ENCODE results near the gene ATP6V1B1.
"Not testable (repeated sequence)": the region's sequence is repeated elsewhere in the genome, so short reads cannot be mapped to it uniquely, and the experiment has no call there.

ATP6V1B1 gene

DNA sequence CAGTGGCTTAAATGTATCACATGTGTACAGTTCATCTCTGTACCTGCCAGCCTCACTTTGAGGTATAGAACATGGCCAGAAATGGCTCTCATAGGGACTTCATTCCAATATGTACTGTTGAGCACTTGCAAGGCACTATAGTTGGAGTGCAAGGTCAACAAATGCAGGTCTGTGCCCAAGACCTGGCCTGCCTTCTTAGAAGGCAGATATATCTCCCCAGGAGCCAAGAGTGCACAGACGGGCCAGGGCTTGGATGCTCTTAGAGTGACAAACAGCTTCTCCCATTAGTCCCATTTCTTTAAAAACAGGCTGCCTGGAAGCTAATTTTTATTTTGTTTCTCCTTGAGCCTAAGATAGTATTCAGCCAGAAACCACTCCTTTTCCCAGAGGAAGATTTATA is 51.7 kb downstream of the ATP6V1B1 start:
- DNase-seq (ENCODE audit: low read depth in 2 of 2, low spot score in 1 of 2): no peak

DNA sequence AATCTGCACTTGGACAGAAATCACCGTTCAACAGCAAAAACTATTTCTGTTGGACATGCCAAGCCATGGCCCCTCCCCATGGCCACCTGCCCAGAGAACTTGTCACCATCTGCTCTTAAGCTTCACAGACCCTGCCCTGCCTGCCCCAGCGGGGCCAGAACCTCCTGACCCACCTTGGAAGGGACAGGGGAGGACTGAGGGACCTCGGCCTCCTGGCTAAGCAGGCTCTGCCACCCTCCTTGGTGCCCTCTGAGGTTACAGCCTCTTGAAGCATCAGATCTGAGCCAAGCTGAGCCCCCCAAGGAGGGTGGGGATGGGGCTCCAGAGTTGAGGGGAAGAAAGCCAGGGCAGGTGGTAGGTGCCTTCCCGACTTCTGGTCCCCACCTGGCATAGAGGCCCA is 52.5 kb downstream of the ATP6V1B1 start:
- no peak for DNase-seq (ENCODE audit: low read depth in 2 of 2, low spot score in 1 of 2)

DNA sequence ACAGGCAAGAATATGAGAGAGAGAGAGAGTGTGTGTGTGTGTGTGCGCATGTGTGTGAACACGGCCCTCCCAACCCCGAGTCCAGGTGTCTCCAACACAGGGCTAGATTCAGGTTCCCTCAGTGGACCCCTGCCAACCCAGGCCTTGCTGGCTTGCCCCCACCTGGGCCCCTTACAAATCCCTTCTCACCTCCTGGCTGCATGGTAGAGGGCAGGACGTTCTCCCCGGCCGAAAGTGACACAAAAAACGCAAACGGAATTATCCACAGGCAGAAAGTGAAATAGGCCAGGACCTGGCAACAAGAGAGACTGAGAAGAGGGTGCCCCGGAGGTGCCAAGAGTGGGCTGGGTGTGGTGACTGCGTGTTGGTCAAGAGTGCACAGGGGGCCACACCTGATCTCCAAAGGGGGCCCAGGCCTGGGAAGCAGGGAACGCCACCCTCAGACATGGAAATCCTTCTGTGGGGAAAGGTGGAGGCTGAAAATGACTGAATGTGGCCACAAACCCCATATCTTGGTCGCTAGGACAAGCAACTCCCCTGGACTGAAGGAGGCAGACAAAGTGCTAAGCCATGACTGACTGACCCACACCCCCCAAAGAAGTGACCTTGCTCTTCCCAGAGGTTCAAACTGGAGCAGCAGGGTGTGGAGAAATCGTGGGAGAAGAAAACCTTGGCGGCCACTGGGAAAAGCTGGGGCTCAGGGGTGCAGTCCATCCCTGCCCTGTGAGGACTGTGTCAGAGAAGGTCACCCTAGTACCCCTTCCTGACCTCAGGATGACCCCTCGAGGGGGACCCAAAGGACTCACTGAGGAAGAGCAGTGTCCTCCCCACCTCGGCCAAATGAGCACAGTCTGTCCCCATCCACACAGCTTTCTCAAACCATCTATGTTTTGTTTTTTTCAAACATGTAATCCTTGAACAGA is 53.3 kb downstream of the ATP6V1B1 start:
- DNase-seq (ENCODE audit: low read depth in 2 of 2, low spot score in 1 of 2): no peak

DNA sequence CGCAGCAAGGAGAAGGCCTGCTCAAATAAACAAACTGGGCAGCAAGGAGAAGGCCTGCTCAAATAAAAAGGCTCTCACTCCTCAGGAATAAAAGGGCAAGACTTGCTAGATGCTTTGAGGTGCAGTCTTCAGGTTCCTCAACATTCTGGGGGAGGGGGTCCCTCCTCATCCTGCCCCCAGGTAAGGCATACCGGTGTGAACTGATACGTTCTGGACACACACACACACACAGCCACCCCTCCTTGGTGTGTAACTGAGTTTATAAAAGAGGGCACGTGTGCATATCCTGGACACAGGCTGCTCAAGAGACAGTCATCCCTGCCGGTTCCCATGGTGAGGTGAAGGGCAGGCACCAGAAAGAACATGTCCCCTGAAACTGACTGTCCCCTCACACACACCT is 54.5 kb downstream of the ATP6V1B1 start:
- DNase-seq (ENCODE audit: low read depth in 2 of 2, low spot score in 1 of 2): no peak

DNA sequence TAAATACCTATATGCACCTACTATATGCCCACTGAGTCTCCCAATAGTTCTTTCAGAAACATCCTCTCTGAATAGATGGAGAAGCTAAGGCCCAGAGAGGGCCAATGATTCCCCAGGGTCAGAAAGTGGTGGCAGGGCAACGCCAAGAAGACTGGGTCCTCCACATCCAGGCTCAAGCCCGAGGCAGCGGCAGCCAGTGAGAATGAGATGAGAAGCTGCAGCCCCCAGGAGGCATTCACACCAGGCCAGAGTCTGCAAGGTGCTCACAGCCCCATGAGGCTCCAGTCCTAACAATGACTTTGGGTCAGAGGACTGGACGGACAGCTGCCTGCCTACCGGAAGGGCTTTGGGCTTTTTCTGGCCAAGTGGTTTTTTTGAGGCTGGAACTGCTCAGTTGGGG is 55.4 kb downstream of the ATP6V1B1 start:
- no peak for DNase-seq (ENCODE audit: low read depth in 2 of 2, low spot score in 1 of 2)

DNA sequence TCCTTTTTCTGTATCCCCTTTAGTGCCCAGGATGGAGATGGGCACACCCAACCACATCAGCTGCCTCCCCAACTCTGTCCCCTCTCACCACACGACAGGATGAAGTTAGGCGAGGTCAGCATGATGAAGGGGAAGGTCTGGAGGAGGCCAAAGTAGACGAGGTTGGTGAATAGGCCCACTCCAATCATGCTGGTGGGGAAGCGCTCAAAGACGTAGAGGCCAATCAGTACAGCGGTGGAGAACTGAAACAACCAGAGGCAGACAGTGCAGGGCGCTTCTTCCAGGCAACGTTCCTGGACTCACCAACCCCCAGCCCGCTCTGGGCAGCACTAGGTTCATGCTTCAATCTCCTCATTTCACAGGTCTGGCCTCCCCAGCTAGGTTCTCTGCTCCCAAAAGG is 56.0 kb downstream of the ATP6V1B1 start:
- DNase-seq (ENCODE audit: low read depth in 2 of 2, low spot score in 1 of 2): no peak

DNA sequence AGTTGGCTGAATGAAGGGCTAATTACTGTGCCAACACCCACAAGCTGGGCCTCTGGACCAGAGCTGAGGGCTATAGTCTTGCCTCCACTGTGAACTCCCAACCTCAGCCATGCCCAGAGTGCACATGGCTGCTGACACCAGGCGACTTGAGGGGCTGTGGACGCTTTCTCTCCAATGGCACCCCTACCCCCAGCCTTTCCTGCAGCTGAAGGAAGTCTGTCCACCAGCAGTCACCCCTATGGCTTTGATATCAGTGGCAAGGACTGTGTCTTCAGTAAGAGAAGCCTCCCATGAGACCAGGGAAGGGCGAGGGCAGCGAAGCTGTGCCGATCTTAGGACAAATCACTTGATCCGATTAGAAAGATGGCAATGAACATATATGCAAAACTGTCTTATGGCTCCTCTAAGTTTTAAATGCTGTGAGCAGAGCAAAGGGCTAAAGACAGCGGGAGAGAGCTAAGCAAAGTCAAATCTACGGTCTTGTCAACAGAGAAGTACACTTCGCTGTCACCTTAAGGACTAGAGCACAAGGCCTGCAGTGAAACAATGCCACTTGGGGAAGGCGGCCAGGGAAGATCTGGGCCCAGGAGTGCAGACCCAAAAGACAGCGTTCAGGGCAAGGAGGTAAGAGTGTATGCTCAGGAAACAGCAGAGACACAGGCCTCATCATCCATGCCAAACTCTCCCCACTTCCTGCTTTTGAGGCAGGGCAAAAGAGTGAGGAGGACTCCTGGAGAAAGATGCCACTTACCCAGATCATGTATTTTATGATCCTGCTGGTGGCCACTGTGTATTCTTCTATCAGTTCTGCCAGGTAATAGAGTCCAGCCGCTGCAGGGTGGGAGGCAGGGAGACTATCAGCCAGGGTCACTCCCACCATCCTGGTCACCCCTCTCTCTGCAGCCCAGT is 57.5 kb downstream of the ATP6V1B1 start:
- DNase-seq (ENCODE audit: low read depth in 2 of 2, low spot score in 1 of 2): no peak

DNA sequence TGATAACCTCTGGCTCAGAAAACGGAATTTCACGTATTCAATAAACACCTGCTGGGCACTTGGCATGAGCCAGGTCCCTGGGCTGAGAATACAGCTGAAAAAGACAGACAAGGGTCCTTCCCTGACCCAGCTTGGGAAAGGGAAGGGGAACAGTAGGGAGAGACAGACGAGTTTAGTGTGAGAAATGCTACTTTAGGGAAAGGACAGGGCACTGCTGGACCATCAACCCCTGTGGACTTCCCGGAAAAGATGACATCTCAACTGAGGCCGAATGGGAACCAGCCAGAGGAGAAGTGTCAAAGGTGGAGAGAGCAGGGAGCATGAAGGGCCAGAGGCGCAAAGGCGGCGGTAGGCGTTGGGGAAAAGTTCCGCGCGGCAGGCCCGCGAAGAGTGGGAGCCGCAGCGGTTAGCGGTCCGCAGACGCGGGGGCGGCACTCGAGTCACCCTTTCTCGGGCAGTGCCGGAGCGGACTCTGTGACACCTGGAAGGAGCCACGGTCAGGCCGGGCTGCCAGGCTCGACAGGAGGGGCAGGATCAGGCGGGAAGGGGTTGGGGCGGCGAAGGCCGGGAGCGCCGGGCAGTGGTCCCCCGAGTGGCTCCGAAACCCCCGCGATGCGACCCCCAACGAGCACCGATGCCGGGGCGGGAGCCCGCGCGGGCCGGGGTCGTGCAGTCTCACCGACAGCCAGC is 58.5 kb downstream of the ATP6V1B1 start:
- DNase-seq (ENCODE audit: low read depth in 2 of 2, low spot score in 1 of 2): no peak

DNA sequence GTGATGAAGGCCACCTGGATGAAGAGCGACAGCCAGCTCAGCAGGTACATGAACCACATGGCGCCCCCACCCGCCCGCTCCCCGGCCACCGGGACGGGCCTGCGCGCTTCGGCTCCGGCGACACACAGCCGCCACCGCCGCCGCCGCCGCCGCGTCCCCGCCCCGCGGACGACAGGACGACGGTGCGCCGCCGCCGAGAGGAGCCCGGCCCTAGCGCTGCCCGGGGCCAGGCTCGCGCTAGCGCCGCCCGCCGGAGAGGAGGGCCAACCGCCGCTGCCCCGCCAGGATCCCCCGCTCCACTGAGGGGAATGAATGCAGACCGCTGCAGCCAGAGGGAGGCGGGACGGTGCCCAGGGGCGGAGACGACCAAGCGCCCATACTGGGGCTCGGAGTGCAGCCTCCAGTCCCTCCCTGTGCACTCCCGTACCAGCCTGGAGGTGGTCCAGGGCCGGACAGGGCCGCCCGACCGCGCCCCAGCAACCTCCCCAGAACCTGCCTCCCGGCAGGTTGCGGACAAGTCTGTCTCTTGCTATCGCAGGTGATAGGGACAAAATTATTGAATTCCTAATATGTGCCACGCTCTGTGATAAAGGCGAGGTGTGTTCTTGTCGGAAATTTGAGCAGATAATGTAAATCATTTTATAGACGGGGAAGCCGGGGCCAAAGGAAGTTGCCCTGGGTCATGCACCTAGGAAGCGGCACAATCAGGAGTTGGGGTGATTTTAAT is 59.2 kb downstream of the ATP6V1B1 start, which contains the start of gene TEX261:
Gene TEX261 (minus strand): TSS at position 175 of the 727 bp plus-strand sequence. CDS start 116 bp downstream, at position 59.
- peak; percentile 70 to 77 for DNase-seq (ENCODE audit: low read depth in 2 of 2, low spot score in 1 of 2)

DNA sequence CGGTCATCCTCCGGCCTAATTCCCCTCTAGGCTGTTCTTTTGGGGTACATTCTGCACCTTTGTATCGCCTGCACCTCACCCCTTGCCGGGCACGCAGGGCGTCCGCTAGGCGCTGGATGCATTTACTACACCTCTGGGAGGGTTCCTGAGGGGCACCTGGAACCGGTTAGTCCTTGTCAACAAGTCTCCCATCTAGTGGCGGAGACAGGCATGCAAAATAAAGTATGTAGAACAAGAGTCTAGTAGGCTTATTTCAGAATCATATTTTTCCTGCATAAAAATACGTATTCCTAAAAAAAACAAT is 59.7 kb downstream of the ATP6V1B1 start:
- DNase-seq (ENCODE audit: low read depth in 2 of 2, low spot score in 1 of 2): peak in 1 of 2 donors; percentile 21

DNA sequence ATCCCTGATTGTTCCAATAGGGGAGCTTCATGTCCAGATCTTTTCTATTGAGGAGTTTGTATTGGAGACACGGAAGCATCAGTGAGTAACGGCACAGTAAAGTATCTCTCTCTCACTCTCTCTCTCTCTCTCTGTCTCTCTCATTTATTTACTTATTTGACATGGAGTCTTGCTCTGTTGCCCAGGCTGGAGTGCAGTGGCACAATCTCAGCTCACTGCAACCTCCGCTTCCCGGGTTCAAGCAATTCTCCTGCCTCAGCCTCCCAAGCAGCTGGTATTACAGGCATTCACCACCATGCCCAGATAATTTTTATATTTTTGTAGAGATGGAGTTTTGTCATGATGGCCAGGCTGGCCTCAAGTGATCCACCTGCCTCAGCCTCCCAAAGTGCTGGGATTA is 63.2 kb downstream of the ATP6V1B1 start:
- DNase-seq (ENCODE audit: low read depth in 2 of 2, low spot score in 1 of 2): not testable (repeated sequence)

DNA sequence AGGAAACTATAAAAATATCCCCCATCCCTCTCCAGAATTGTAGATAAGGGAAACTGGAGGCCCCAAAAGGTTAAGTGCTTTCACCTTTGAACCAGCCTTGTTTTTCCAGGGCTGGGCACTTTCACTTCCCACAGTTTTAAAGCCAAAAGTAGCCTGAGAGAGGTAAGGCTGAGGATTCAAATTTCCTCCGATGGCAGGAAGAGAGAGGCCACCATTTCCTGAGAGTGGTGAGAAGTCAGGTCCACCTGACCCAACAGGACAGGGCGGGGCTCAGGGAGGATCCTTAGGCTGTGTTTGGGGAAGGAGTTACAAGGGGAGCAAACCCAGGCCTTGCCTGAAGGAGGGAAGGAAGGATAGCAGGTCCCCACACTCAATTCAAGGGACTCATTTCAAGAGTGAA is 63.7 kb downstream of the ATP6V1B1 start:
- no peak for DNase-seq (ENCODE audit: low read depth in 2 of 2, low spot score in 1 of 2)

DNA sequence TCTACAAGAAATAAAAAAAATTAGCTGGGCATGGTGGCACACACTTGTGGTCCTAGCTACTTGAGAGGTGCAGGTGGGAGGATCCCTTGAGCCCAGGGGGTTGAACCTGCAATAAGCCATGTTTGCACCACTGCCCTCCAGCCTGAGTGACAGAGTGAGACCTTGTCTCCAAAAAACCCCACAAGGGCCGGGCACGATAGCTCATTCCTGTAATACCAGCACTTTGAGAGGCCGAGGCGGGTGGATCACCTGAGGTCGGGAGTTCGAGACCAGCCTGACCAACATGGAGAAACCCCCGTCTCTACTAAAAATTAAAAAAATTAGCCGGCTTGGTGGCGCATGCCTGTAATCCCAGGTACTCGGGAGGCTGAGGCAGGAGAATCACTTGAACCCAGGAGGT is 64.2 kb downstream of the ATP6V1B1 start:
- DNase-seq (ENCODE audit: low read depth in 2 of 2, low spot score in 1 of 2): not testable (repeated sequence)

DNA sequence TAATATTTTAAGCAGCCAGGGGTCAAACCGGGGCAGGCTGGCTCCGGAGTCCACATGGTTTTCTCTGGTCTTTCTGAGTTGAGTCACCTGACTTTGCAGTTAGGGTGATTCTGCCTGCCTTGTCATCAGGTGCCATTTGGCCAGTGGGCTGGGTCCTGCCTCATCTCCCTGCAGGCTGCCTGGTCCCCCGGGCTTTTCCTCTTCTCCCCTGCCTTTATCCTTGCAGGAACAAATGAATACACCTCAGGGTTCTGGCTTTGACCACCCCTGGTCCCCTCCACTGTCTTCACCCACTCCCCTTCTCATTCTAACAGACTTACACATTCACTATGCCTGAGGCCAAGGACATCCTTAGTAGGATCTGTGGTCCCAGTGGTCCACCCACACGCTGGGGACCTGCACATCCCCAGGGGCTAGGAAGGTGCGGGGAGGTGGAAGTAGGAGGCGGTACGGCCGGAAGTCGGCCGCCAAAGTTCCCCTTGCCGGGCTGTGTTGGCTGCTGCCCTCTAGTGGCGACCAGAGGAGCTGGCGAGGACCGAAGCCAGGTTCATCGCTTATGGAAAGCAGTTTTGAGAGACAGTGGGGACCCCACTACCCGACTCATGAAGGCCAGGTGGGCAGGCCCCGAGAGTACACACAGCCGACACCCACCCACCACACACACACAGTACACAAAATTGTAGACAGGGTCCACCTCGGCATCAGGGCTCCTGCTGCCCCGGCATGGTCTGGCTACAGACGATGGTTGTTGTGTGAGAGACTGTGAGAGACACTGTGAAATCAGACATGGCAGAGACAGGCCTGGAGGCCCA is 65.3 kb downstream of the ATP6V1B1 start:
- DNase-seq (ENCODE audit: low read depth in 2 of 2, low spot score in 1 of 2): peak in 1 of 2 donors; percentile 60

DNA sequence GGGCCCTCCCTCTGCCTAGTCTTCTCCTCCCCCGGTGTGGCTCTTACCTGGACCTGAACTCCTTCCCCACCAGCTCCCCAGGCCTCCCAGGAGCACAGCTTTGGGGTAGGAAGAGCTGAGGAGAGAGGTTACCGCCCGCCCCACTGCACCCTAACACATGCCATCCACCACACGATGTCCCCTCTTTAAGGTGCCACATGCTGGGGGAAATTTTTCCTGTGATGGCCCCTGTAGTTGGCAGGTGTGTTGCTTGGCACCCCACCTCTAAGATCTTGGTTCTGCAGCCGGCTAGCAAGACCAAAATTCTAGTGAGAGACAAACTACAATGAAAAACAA is 65.9 kb downstream of the ATP6V1B1 start:
- no peak for DNase-seq (ENCODE audit: low read depth in 2 of 2, low spot score in 1 of 2)

DNA sequence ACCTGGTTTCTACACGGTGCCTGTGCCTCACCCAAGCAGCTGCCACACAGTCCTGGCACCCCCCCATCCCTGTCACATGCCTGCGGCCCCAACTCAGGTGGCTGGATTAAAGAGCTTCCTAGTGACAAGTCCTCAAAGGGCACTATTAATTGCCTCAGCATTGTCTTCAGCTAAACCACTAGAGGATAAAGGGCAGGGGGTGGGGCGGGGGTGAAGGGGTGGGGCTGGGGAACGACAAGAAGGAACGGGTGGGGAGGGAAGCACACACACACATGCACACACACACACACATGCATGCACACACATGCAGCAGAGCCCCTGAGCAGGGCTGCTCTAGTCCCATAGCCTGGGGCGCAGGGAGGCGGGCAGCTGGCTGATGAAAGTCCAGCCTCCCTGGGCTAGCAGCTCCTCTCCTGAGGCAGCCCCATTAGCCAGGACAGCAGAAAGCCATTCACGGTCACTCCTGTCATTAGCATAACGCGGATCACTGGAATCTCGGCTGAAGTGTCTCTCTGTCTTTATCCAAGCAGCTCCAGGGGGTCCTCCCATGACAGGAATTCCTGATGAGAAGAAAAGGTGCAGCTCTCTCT is 66.4 kb downstream of the ATP6V1B1 start:
- DNase-seq (ENCODE audit: low read depth in 2 of 2, low spot score in 1 of 2): no peak

DNA sequence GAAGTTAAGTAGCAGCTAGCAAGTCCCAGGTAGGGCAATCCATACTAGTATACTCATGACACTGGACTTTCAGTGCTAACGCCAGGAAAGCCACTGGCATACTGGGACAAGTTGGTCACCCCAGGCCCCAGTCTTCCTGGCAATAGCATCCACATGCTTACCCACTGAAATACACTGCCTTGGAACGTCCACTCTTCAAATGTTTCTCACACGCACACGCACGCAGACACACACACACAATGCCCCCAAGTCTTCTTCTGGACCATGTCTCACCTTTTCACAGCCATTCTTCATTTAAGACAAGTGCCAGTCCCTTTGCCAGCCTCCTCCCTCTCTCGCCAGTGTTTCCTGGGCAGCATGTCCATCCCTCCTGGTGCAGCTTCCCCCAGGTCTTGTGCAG is 67.7 kb downstream of the ATP6V1B1 start:
- DNase-seq (ENCODE audit: low read depth in 2 of 2, low spot score in 1 of 2): no peak

DNA sequence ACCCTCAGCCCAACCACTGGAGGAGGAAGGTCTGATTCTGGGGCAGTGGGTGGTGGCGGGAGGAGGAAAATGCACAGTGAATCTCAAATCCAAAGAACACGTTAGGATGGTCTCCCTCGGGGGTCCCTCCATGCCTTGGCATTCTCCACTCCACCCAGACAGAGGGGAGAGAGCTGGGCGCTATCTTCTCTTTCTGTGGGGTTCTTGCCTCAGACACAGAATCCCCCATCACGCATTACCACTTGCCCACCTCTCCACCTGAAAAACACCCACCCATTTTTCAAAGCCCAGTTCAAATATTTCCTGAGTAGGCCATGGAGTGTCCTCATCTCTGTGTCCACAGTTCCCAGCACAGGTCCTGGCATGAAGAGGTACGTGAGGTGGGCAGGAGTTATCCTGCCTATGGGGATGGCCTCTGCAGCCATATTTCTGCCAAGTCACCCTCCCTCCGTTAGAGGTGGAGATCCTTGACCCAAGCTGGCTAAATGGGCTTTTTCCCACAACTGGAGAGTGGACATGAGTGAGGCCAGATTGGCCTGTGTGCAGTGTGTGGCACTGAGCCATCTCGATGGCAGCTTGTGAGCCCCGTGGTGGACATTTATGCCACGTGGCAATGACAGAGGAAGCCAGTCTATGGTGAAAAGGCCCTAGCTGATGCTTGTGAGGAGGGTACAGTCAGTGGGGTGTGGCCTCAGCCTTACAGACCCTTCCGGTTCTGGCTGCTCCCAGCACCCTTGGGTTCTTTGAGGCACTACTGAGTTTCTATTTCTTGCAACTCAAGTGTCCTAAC is 68.5 kb downstream of the ATP6V1B1 start:
- DNase-seq (ENCODE audit: low read depth in 2 of 2, low spot score in 1 of 2): no peak

DNA sequence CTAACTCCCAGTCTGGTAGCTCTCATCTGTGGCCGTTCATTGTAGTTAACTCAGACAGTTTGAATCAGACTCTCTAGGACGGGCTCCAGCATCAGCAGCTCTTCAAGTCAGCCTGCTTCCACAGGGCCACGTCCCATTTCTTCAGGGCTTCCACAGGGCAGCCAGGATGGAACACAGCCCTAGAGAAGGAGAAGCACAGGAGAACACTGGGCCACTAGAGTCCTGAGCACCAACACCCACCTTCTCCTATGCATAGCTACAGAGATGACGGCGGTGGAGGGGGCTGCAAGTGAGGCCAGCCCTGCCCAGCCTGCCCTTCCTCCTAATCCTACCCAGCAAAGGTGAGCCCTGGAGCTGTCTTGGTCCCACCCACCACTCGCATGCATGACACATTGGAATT is 69.2 kb downstream of the ATP6V1B1 start:
- DNase-seq (ENCODE audit: low read depth in 2 of 2, low spot score in 1 of 2): no peak
